Measurements from ENCODE around the gene CDX1.

CDX1 gene

DNA sequence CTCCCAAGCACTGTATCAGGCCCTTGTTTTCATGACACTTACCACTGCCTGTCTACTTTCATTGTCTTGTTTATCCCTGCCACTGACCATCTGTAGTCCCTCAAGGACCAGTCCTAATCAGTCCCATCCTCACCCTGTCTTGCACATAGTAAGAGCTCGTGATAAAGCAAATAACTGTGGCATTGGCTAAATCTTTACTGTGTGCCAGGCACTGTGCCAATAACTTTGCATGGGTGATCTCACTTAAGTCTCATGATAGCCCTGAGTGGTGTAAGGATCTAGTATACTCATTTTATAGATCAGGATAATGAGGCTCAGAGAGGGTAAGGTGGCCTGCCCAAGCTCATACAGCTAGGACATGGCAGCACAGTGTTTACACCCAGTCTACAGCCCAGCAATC, 5.6 kb downstream of the CDX1 start:
- TF ChIP-seq GATA3 (IDR thresholded peaks at IDR 0.05; ENCODE audit: low read depth, low read length): no peak
- no peak for TF ChIP-seq GATA2 (IDR thresholded peaks at IDR 0.05; ENCODE audit: low read depth, low read length)

DNA sequence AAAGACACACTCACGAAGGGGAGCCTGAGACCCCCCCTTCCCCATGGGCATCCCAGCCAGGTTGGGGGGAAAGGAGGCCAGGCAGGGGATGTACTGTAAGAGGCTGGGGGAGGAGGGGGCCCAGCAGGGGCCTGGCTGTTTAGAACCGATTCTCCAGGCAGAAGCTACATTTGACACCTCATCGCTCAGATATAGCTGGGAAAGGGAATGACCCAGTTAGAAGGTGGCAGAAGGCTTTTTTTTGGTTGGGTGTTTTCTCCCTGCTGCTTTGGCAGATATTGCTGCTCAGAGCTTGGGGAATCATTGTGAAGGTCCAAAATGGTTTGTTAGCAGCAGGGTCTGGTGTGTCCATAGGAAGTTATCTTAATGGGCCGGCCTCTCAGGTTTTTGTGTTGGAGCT, 6.0 kb downstream of the CDX1 start:
- TF ChIP-seq GATA2 (IDR thresholded peaks at IDR 0.05; ENCODE audit: low read depth, low read length): no peak
- TF ChIP-seq GATA3 (IDR thresholded peaks at IDR 0.05; ENCODE audit: low read depth, low read length): no peak

DNA sequence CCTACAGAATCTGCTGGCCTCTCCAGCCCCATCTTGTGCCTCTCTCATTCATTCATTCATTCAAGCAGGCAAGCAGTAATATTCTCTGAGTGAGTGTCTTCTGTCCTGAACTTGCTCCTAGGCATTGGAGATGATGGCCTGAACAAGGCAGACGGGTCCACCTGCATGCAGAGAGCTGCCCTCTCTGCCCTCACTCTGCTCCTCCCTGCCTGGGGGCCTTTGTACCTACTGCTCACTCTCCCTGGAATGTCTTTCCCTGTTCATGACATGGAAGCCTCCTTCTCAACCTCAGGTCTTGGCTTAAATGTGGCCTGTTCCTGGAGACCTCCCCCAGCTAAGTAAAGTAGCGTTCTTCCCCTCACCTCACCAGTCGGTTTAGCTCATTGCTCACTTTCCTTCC, 6.6 kb downstream of the CDX1 start:
- TF ChIP-seq GATA2 (IDR thresholded peaks at IDR 0.05; ENCODE audit: low read depth, low read length): no peak
- TF ChIP-seq GATA3 (IDR thresholded peaks at IDR 0.05; ENCODE audit: low read depth, low read length): no peak

DNA sequence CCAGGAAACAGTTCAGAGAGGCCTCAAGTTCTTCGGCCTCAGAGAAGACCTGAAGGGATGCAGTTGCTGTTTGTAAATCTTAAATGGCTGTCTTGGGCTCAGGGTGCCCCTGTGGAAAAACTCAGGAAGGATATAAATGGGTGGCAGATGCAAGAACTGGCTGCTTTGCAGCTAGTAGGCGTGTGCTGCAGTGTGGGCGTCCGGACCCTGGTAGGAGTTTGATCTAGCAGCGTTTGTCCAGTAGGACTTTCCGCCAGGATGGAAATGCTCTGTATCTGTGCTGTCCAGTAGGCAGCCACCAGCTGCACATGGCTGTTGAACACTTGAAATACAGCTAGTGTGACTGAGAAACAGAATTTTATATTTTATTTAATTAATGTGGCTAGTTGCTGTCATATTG, 7.7 kb downstream of the CDX1 start:
- TF ChIP-seq GATA3 (IDR thresholded peaks at IDR 0.05; ENCODE audit: low read depth, low read length) (no peak), GATA2 (IDR thresholded peaks at IDR 0.05; ENCODE audit: low read depth, low read length) (no peak)

DNA sequence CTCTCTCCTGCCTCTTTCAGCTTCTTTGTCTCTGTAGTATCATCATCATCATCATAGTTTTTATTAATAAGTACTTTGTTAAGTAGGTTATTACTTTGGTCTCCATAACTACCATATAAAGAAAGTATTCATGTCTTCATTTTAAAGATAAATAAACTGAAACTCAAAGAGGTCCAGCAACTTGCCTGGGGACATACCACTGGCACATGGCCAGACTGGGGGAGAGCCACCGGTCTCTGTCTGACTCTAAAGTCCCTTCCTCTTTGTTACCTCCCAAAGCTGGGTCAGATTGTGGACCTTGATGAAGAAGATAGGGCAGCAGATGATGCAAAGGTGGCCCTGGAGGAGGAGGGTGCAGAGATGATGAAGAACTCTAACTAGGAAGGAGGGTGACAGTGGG, 8.5 kb downstream of the CDX1 start:
- TF ChIP-seq GATA3 (IDR thresholded peaks at IDR 0.05; ENCODE audit: low read depth, low read length): no peak
- TF ChIP-seq GATA2 (IDR thresholded peaks at IDR 0.05; ENCODE audit: low read depth, low read length): no peak

DNA sequence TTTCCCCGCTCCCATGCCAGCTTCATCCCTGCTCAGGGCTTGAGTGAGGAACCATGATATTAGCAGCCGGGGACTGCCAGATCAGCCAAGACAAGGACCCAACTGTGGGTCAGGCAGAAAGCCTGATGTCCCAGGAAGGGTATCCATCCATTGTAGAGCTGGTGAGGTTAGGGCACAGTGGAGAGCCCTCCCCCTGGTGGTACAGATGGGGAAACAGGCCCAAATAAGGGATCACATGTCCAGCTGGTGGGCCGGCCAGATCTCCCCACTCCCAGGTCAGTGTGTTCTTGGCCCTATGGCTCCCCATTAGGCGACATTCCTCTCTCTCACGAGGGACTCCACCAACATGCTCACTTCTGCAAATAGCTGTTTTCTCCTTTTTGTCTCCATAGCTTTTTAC, 9.0 kb downstream of the CDX1 start:
- TF ChIP-seq GATA3 (IDR thresholded peaks at IDR 0.05; ENCODE audit: low read depth, low read length): no peak
- no peak for TF ChIP-seq GATA2 (IDR thresholded peaks at IDR 0.05; ENCODE audit: low read depth, low read length)

DNA sequence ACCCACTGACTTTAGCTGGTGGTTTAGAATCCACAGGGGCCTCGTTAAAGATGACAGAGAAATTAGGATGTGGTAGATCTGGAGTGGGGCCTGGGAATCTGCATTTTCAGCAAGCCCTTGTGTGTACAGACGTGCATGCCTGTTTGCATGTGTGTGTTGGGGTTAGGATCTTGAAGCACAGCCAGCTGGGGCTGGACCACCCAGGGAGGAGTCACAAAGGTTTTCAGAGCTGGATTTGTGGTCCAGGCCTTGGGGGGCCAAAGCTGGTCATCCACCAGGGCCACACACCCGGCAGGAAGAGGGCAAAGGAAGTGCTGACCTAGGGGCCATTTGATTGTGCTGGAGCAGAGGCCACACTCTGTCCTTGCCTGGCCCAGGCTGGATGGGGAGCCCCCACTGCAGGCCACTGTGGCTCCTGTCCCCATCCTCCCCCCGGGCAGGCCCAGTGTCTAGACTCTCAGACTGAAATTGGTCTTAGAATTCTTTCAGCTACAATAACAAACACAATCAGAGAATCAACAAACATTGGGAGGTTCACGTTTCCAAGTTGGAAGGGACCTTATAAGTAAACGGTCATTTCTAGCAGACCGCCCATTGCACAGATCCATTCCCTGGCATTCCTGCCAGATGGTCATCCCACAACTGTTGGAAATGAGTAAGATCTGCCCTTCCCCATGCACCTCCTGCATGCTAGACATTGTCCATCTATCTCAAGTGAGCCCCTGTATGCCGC, 10.3 kb downstream of the CDX1 start:
- TF ChIP-seq GATA2 (IDR thresholded peaks at IDR 0.05; ENCODE audit: low read depth, low read length): no peak
- no peak for TF ChIP-seq GATA3 (IDR thresholded peaks at IDR 0.05; ENCODE audit: low read depth, low read length)

DNA sequence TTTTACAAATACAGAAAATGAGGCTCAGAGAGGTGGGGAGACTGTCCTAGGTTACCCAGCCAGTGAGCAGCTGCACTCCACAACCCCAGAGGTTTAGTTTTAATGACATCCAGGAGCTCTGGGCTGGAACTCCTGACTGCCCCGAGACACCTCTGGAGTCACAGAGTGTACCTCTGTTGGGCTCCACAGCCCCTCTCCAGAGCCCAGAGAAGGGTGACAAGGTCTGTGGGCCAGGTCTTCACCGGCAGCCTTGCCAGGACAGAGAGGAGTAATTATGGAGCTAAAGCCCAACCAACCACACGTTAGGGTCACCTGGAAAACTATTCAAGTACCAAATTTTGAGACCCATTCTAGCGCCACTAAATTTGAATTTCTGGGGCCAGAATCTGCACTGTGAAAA, 11.1 kb downstream of the CDX1 start:
- TF ChIP-seq GATA3 (IDR thresholded peaks at IDR 0.05; ENCODE audit: low read depth, low read length) (no peak), GATA2 (IDR thresholded peaks at IDR 0.05; ENCODE audit: low read depth, low read length) (no peak)

DNA sequence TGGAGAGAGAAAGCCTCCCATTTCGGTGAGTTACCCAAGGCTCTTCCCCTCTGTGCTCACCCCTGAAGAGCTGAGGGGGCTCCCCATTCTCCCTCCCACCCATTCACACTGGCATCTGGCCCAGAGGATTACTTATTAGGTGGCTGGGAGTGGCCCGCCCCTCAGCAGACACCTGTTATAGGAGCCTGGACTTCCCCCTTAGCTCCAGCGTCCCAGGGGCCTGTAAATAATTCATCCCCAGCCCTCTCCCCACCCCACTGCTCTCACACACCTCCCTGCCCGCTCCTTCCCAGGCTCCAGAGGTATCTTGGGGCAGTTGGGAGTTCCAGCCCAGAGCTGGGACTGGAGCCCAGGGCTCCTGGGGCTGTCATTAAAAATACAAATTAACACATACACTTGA, 11.7 kb downstream of the CDX1 start:
- TF ChIP-seq GATA2 (IDR thresholded peaks at IDR 0.05; ENCODE audit: low read depth, low read length) (no peak), GATA3 (IDR thresholded peaks at IDR 0.05; ENCODE audit: low read depth, low read length) (no peak)

DNA sequence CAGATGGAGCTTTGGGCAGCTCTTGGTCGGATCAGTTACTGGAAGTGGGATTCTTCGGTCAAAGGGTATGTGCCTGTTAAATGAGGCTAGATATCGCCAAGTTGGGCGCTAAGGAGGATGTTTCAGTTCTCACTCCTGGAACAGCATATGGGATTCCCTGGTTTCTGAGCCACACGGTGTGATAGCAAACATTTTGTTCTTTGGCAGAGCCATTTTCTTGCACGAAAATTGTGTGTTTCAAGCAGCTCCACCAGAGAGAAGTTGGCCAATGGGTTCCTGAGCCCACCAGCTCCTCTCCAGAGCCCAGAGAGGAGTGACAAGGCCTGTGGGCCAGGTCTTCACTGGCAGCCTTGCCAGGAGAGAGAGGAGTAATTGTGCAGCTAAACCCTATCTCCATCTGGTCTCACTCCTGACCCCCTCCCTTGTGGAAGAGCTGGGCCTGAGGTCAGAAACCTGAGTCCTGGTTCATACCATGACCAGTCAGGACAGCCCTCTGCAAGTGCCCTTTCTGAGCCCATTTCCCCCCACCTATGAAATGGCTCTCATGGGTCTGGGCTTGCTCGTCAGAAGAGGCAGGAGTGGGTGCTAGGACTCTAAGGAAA, 12.5 kb downstream of the CDX1 start:
- TF ChIP-seq GATA3 (IDR thresholded peaks at IDR 0.05; ENCODE audit: low read depth, low read length) (no peak), GATA2 (IDR thresholded peaks at IDR 0.05; ENCODE audit: low read depth, low read length) (no peak)

DNA sequence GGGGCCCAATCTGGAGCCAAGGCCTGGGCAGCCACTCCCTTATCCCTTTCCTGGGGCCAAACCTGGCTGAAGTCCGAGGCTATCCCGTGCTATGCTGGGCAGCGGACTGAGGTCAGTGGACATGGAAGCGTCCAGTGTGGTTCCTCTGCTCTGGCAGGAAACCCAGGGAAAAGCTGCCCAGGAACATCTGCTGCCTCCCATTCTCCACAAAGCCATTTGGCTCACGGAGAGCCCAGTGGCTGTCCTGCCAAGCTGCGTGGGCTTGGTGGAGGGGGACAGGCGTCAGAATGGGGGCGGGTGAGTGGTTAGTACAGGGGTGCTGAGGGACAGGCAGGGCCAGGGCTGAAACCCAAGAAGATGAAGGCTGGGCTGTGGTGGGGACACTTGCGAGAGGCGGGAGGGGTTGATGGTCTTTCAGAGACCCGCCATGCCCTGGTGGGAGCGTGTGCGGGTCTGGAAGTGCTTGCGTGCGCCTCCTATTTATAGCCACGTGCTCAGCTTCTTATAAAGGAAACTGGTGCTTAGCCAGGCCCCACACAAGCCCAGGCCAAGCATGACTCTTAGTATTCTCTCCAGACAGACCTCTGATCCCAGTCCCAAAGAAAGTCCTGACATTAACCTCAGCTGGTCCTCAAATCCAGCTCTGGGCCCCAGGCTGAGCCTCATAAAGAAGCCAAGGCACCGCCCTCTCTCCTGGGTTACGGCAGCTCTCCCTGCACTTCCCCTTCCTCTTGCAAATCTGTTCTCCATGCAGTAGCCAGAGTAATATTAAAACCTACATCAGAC, 13.9 kb downstream of the CDX1 start:
- TF ChIP-seq GATA2 (IDR thresholded peaks at IDR 0.05; ENCODE audit: low read depth, low read length): no peak
- TF ChIP-seq GATA3 (IDR thresholded peaks at IDR 0.05; ENCODE audit: low read depth, low read length): no peak

DNA sequence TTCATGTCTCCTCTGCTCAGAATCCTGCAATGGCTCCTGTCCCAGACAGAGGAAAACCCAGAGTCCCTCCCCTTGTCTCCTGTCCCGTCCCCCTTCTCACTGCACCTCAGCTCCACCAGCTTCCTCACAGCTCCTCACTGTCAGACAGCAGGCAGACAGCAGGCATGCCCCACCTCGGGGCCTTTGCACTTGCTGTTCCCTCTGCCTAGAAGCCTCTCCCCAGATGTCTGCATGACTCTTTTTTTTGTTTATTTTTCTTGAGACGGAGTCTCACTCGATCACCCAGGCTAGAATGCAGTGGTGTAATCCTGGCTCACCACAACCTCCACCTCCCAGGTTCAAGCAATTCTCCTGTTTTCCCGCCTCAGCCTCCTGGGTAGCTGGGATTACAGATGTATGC, 14.4 kb downstream of the CDX1 start:
- TF ChIP-seq GATA2 (IDR thresholded peaks at IDR 0.05; ENCODE audit: low read depth, low read length) (no peak), GATA3 (IDR thresholded peaks at IDR 0.05; ENCODE audit: low read depth, low read length) (no peak)

DNA sequence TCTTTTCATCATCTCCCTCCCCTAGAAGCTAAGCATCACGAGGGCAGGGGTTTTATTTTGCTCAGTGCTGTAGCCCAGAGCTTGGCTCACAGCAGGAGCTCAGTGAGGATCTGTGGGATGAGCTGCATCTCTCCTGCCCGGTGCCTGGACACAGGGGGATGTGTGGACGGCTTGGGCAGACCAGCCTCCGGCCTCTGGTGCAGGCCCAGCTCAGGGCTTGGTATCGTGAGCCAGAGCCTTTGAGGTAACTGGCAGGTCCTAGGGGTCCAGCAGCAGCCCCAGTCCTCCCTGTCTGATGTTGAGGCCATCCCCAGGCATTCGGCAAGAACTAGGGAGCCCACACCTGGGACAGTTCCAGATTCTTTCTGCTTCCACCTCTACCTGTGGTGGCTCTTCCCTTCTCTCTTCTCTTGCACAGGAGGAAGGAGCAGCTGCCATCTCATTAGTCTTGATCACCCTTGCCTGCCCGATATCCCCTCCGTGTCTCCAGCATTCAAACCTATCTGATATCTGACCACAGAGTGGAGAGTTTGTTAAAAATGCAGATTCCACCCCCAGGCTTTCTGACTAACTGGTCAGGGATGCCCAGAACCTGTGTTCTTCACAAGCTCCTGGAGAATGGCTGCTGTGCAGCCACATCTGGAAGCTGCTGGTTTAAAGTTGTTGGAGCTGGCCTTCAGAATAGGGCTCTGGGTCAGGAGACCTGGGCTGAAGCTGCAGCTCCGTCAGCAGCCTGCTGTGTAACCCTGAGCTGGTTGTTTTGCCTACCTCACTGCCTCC, 15.4 kb downstream of the CDX1 start:
- no peak for TF ChIP-seq GATA3 (IDR thresholded peaks at IDR 0.05; ENCODE audit: low read depth, low read length)

DNA sequence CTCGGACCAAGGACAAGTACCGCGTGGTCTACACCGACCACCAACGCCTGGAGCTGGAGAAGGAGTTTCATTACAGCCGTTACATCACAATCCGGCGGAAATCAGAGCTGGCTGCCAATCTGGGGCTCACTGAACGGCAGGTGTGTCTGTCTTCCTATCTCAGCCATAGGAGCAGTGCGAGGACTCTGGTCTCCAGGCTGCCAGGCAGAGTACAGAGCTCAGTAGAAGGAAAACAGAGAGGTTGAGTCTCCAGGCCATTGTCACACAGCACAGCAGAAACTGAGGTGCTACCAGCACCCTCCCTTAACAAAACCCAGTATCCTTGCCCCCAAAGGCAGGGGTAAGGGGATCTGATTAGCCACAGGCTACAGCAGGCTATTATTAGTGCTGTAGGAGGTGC, 16.2 kb downstream of the CDX1 start:
- TF ChIP-seq GATA3 (IDR thresholded peaks at IDR 0.05; ENCODE audit: low read depth, low read length): no peak
- TF ChIP-seq GATA2 (IDR thresholded peaks at IDR 0.05; ENCODE audit: low read depth, low read length): no peak

Data from SH-SY5Y (cell line).